Adipocyte (in vitro differentiated cells): ENCODE results near the gene C19orf12.
A peak's percentile ranks its signal among the peaks of the same experiment; 100 is the strongest.

Source experiments
- DNase-seq: peaks from one replicate; pipeline ENCODE4 v3.0.0-alpha.2; 2015; ENCODE audit warnings: low read depth
- H3K27me3 ChIP-seq: replicated peaks from 2 replicates; pipeline ENCODE4 v1.7.0; 2013; ENCODE audit warnings: mild to moderate bottlenecking, low read length, moderate library complexity; ENCODE audit not compliant: control insufficient read depth, insufficient read depth
- H3K36me3 ChIP-seq: 2 replicates; pipeline ENCODE4 v1.7.0; 2013; ENCODE audit warnings: low read length, mild to moderate bottlenecking, moderate library complexity; ENCODE audit not compliant: control insufficient read depth, insufficient read depth, severe bottlenecking
- H3K4me1 ChIP-seq: 2 replicates; pipeline ENCODE4 v1.7.0; 2013; ENCODE audit warnings: mild to moderate bottlenecking, low read length, moderate library complexity; ENCODE audit not compliant: control insufficient read depth, insufficient read depth
- H3K4me3 ChIP-seq: 2 replicates; pipeline ENCODE4 v1.7.0; 2013; ENCODE audit warnings: mild to moderate bottlenecking, low read length, moderate library complexity
- H3K9ac ChIP-seq: 2 replicates; pipeline ENCODE4 v1.7.0; 2013; ENCODE audit warnings: mild to moderate bottlenecking, low read length, moderate library complexity
- H3K9me3 ChIP-seq: 2 replicates; pipeline ENCODE4 v1.7.0; 2013; ENCODE audit warnings: mild to moderate bottlenecking, low read length, moderate library complexity; ENCODE audit not compliant: control insufficient read depth

Gene C19orf12

DNA sequence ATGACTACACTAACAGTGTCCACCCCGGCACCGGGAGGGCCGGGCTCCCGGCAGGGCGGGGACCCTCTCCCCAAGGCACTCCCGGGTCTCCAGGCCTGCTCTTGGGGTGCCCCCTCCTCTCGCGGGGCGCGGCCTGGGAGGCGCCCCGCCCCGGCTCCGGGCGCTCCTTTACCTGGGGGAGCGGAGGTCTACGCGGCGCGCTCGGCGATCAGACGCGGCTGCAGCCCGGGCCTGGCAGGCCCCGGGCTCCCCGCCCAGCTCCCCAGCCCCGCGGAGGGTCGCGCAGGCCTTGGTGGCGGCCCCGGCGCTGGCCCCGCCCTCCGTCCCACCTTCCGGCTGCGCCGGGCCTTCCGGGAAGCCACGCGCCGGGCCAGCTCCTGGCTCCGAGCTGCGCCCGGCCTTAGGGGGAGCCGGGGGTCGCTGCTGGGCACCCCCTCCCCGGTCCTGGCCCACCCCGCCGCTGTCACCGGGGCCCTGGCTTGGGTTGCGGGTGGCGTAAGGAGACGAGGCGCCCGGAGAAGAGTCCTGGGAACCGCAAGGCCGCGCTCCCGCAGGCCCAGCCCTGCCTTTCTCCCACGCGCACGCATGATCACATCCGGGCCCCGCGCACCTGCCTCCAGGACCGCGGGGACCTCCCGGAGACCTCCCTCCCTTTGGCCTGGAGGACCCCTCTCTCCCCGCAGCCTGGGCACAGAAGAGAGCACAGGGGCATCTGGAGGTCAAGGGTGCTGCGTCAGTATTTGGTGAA, at the start of gene C19orf12:
Gene C19orf12, minus strand, starts transcription at position 309 of the 748 bp plus-strand sequence. CDS start 6,848 bp downstream, outside the sequence.
- Histone ChIP-seq H3K4me1 (peaks cover 35% of the 10 kb centered on the region), H3K9ac (peak within 1 kb of the TSS; percentile 95), H3K36me3 (no peaks in the 10 kb centered on the region), H3K9me3 (no peaks in the 10 kb centered on the region), H3K4me3 (peak within 1 kb of the TSS; percentile 92), H3K27me3 (no peaks in the 10 kb centered on the region)
- DNase-seq = peak; percentile 76

DNA sequence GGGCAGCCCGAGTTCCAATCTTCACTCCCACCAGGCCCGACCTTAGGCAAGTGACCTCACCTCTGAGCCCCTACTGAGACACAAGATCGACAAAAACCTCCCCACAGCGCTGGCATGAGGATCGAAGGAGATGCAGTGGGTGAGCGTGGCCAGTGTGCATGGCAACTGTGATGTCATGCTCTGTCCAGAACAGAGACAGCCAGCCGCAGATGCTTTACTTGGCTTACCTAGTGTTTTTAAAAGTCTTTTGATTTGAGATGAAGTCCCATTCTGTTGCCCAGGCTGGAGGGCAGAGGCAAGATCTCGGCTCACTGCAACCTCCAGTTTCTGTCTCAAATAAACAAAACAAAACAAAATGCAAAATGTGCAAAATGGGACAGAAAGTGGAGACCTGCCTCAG, 49.3 kb upstream of the C19orf12 start:
- Histone ChIP-seq H3K9ac (no peak overlapping the region), H3K36me3 (no peaks in the 10 kb centered on the region), H3K27me3 (peaks cover 39% of the 10 kb centered on the region), H3K9me3 (no peaks in the 10 kb centered on the region), H3K4me1 (no peaks in the 10 kb centered on the region), H3K4me3 (no peak overlapping the region)
- no peak for DNase-seq

DNA sequence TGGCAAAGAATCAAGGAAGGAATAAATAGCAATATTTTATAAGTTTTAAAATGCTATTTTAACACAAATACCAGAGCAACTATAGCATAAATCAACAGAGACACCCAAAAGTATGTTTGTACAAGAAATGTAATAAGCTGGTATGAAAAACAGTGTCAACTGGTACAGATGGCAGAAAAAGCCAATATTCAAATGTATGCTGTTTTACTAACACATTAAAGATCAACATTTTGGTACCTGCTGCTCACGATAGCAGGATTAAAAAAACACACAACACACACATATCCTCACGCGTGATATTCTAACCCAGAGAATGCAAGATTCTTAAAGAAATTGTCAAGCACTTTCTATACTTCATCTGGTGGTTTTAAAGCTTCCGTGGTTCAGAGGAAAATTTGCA, 48.1 kb upstream of the C19orf12 start:
- H3K4me3 ChIP-seq = no peak overlapping the region

DNA sequence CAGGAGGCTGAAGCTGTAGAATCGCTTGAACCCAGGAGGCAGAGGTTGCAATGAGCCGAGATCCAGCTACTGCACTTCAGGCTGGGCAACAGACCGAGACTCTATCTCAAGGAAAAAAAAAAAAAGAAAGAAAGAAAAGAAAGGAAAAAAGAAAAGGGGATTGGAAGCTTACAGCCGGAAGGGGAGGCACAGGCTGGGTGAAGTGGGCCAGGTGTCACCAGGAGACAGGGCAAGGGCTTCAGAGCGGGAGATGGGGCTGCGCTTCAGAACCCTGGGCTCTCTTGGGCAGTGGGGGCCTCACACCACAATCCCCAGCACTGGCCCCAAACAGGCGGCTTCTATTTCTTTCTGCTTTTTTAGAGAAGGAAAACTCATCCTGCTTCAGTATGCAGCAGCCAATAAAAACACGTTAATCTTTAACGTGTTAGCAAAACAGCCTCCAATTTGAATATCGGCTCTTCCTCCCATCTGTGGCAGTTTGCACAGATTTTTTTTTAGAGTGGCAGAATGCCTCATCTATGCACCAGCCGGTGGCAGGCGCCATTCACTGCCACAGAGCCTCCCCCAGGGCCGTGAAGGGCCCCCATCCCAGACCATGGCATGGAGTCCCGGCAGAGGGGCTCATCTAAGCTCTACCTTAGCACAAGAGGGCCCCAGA, 46.6 kb upstream of the C19orf12 start:
- H3K4me1 ChIP-seq = no peaks in the 10 kb centered on the region
- H3K36me3 ChIP-seq = no peaks in the 10 kb centered on the region
- no peak for DNase-seq
- peaks cover 32% of the 10 kb centered on the region for H3K27me3 ChIP-seq
- H3K9me3 ChIP-seq = no peaks in the 10 kb centered on the region
- H3K9ac ChIP-seq = no peak overlapping the region
- no peak overlapping the region for H3K4me3 ChIP-seq

More for the DNA sequence above, 48.1 kb upstream of the C19orf12 start:
- no peak overlapping the region for H3K9ac ChIP-seq
- H3K9me3 ChIP-seq = no peaks in the 10 kb centered on the region
- peaks cover 36% of the 10 kb centered on the region for H3K27me3 ChIP-seq
- DNase-seq = no peak
- no peaks in the 10 kb centered on the region for H3K4me1 ChIP-seq
- no peaks in the 10 kb centered on the region for H3K36me3 ChIP-seq

DNA sequence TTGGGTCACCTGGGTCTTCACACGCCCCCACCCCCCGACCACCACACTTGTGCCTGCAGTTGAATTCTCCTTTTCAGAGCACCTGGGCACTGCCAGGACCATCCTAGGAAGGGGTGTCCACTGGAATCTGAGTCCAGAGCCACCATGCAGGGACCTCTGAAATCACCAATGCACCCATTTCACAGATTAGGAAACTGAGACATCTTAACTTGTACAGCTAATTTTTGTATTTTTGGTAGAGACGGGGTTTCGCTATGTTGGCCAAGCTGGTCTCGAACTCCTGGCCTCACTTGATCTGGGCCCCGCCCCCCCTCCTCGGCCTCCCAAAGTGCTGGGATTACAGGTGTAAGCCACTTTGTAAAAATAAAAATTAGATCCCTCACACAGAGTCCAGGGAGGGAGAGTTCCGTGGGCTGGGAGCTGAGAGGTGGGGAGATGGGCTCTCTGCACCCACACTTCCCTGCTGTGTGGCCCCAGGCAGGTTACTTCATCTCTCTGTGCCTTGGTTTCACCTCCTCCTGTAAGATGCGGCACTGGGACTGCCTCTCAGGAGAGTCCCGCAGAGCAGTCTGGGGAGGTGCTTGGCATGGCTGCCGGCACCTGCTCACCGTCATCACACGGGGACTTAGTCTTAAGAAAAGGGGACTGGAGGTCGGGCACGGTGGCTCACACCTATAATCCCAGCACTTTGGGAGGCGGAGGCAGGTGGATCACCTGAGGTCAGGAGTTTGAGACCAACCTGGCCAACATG, 45.9 kb upstream of the C19orf12 start:
- H3K4me3 ChIP-seq = no peak overlapping the region
- H3K9me3 ChIP-seq = no peaks in the 10 kb centered on the region
- no peaks in the 10 kb centered on the region for H3K36me3 ChIP-seq
- H3K9ac ChIP-seq = no peak overlapping the region
- H3K4me1 ChIP-seq = no peaks in the 10 kb centered on the region
- H3K27me3 ChIP-seq = peaks cover 30% of the 10 kb centered on the region
- no peak for DNase-seq

DNA sequence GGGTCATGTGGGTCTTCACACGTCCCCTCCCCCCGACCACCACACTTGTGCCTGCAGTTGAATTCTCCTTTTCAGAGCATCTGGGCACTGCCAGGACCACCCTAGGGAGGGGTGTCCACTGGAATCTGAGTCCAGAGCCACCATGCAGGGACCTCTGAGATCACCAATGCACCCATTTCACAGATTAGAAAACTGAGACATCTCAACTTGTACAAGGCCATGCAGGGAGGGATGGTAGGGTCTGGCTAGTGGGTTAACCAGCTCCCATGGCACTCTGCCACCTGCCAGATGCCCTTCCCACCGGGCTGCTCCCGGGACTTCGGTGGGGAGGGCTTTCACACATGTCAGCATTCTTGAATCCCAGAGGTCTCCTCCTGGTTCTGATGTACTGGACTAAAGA, 44.3 kb upstream of the C19orf12 start:
- Histone ChIP-seq H3K4me3 (no peak overlapping the region), H3K9me3 (no peaks in the 10 kb centered on the region)
- DNase-seq = no peak

DNA sequence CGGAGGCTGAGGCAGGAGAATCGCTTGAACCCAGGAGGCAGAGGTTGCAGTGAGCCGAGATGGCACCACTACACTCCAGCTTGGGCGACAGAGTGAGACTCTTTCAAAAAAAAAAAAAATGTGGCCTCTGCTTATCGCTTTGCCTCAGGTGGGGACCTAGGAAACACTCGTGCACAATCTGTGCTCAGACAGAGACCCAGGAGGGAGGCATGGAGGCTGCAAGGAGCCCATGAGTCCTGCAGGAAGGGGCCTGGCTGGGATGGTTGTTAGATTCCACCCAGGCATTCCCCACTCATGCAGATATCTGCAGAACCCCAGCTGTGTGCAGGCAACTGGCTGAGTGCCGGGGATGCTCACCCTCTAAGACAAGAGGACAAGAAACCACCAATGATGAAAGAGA, 43.8 kb upstream of the C19orf12 start:
- no peak for DNase-seq
- Histone ChIP-seq H3K4me1 (no peaks in the 10 kb centered on the region), H3K27me3 (peaks cover 30% of the 10 kb centered on the region), H3K9me3 (no peaks in the 10 kb centered on the region), H3K4me3 (no peak overlapping the region), H3K36me3 (no peaks in the 10 kb centered on the region), H3K9ac (no peak overlapping the region)

More for the DNA sequence above, 44.3 kb upstream of the C19orf12 start:
- Histone ChIP-seq H3K4me1 (no peaks in the 10 kb centered on the region), H3K36me3 (no peaks in the 10 kb centered on the region), H3K9ac (no peak overlapping the region), H3K27me3 (peaks cover 27% of the 10 kb centered on the region)

DNA sequence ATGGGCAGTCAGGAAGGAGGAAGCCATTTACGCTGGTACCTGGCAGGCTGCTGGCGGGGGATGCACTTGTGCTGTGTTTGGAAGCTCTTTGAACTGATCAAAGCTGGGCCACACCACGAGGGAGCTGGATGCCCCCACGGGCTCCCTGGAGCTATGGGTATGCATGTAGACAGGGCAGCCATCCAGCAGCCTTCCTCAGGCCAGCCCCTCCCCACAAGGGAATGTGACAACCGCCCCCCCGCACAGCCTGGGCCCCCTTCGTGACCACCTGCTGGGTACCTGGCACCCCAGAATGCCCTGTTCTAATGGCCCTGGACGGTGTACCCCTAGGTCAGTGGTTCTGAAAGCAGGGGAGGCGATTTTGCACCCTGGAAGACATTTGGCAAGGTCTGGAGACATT, 42.5 kb upstream of the C19orf12 start:
- no peaks in the 10 kb centered on the region for H3K4me1 ChIP-seq
- no peaks in the 10 kb centered on the region for H3K36me3 ChIP-seq
- H3K4me3 ChIP-seq = no peak overlapping the region
- no peaks in the 10 kb centered on the region for H3K9me3 ChIP-seq
- peaks cover 36% of the 10 kb centered on the region for H3K27me3 ChIP-seq
- DNase-seq = no peak
- H3K9ac ChIP-seq = no peak overlapping the region

DNA sequence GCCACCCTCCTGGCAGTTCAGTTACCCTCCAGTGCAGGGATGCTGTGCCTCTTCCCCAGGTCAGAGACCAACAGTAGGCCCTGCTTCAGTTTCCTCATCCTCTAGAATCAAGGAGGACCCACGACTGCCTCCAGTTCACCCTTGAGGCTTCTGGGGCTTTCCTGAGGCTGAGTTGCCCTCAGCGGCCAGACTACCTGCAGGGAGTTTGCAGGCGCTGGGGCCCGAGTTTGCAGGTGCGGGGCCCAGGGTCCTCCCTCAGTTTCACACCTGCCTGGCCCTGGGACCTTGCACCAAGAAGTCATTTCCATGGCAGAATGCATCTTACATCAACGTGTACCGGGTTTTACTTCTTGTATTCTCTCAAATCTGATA, 38.9 kb upstream of the C19orf12 start:
- no peak overlapping the region for H3K9ac ChIP-seq
- peaks cover 38% of the 10 kb centered on the region for H3K27me3 ChIP-seq
- DNase-seq = no peak
- H3K36me3 ChIP-seq = no peaks in the 10 kb centered on the region
- no peaks in the 10 kb centered on the region for H3K4me1 ChIP-seq
- H3K4me3 ChIP-seq = no peak overlapping the region
- no peaks in the 10 kb centered on the region for H3K9me3 ChIP-seq

DNA sequence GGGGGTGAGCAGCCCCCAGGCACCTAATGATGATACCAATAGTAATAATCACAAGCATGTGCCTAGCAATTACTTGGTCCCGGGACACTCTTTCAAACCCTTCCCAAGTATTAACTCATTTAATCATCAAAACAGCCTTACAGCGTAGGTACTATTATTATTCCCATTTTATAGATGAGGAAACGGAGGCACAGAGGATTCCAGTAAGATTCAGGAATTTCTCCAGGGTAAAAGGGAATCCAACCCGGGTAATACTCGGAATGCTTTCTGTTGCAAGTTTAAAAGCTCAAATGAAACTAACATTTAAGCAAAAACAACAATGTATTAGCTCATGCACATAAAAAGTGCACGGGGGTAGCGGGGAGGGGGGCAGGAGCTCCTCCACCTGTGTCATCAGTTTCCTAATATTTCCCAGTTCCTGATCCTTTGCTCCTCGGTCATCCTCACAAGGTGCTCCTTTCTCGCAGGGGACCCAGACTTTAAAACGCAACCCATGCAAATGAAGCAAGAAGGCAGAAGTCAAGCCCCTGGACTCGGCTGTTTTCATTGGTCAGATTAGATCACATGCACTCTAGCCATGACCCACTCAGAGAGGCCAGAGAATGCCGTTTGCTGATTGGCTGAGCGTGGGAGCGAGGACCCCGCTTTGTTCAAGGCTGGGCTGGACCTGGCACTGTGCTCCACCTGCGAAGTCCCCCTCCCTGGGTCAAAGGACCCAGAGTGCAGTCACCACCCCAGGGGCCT, 38.3 kb upstream of the C19orf12 start:
- H3K27me3 ChIP-seq = peaks cover 38% of the 10 kb centered on the region
- no peak overlapping the region for H3K4me3 ChIP-seq
- no peak for DNase-seq
- no peak overlapping the region for H3K9ac ChIP-seq
- no peaks in the 10 kb centered on the region for H3K36me3 ChIP-seq
- no peaks in the 10 kb centered on the region for H3K9me3 ChIP-seq
- no peaks in the 10 kb centered on the region for H3K4me1 ChIP-seq
